H9 (cell line): ENCODE measurements around the gene GPD1. TPM values are rescaled to one million over a fixed set of nuclear protein-coding genes. Genes with fewer than 3 reads are reported as not detected.

ENCODE experiments used
- DNase-seq: peaks from one replicate; pipeline ENCODE4 v3.0.0-alpha.2; 2017
- H2AFZ ChIP-seq: one replicate; pipeline ENCODE4 v1.6.1; 2013; ENCODE audit warnings: mild to moderate bottlenecking, low read length, control low read depth, moderate library complexity
- H2AK5ac ChIP-seq: 2 replicates; pipeline ENCODE4 v1.6.1; 2013; ENCODE audit warnings: low read length, control low read depth, mixed read lengths; ENCODE audit not compliant: insufficient read length
- H2BK120ac ChIP-seq: one replicate; pipeline ENCODE4 v1.6.1; 2013; ENCODE audit warnings: low read depth, mild to moderate bottlenecking, low read length, control low read depth, inconsistent platforms; ENCODE audit not compliant: poor library complexity, severe bottlenecking
- H2BK12ac ChIP-seq: 2 replicates; pipeline ENCODE4 v1.6.1; 2013; ENCODE audit warnings: low read length, control low read depth, mixed read lengths, low read depth; ENCODE audit not compliant: insufficient read length
- H2BK15ac ChIP-seq: 2 replicates; pipeline ENCODE4 v1.6.1; 2013; ENCODE audit warnings: low read depth, low read length, control low read depth
- H2BK20ac ChIP-seq: one replicate; pipeline ENCODE4 v1.6.1; 2013; ENCODE audit warnings: low read depth, mild to moderate bottlenecking, low read length, control low read depth, inconsistent platforms; ENCODE audit not compliant: poor library complexity, severe bottlenecking
- H2BK5ac ChIP-seq: 2 replicates; pipeline ENCODE4 v1.6.1; 2013; ENCODE audit warnings: low read length, control low read depth, mixed read lengths; ENCODE audit not compliant: insufficient read length
- H3K14ac ChIP-seq: 2 replicates; pipeline ENCODE4 v1.6.1; 2013; ENCODE audit warnings: low read length, control low read depth; ENCODE audit not compliant: insufficient read depth
- H3K18ac ChIP-seq: 2 replicates; pipeline ENCODE4 v1.6.1; 2013; ENCODE audit warnings: low read depth, mild to moderate bottlenecking, mixed read lengths, low read length, control low read depth; ENCODE audit not compliant: insufficient read length
- H3K23ac ChIP-seq: 2 replicates; pipeline ENCODE4 v1.6.1; 2013; ENCODE audit warnings: low read length, control low read depth, mixed read lengths, low read depth; ENCODE audit not compliant: insufficient read length
- H3K23me2 ChIP-seq: 2 replicates; pipeline ENCODE4 v1.6.1; 2013; ENCODE audit warnings: low read depth, mild to moderate bottlenecking, mixed read lengths, low read length, control low read depth; ENCODE audit not compliant: insufficient read length, poor library complexity, severe bottlenecking
- H3K27ac ChIP-seq: 2 replicates; pipeline ENCODE4 v1.5.1; 2013; ENCODE audit warnings: low read length, control low read depth, mixed read lengths, low read depth; ENCODE audit not compliant: insufficient read length
- H3K27me3 ChIP-seq: 2 replicates; pipeline ENCODE4 v1.6.1; 2013; ENCODE audit warnings: low read length, control low read depth, inconsistent platforms; ENCODE audit not compliant: insufficient read depth
- H3K4ac ChIP-seq: 2 replicates; pipeline ENCODE4 v1.6.1; 2013; ENCODE audit warnings: low read depth, mild to moderate bottlenecking, control low read depth, inconsistent platforms, low read length, moderate library complexity
- H3K4me1 ChIP-seq: 2 replicates; pipeline ENCODE4 v1.6.1; 2013; ENCODE audit warnings: low read length, control low read depth, inconsistent platforms; ENCODE audit not compliant: insufficient read depth
- H3K4me2 ChIP-seq: 2 replicates; pipeline ENCODE4 v1.6.1; 2013; ENCODE audit warnings: low read length, control low read depth, mixed read lengths; ENCODE audit not compliant: insufficient read length, insufficient read depth
- H3K56ac ChIP-seq: 2 replicates; pipeline ENCODE4 v1.6.1; 2013; ENCODE audit warnings: low read depth, mild to moderate bottlenecking, mixed read lengths, low read length, control low read depth; ENCODE audit not compliant: insufficient read length
- H3K79me1 ChIP-seq: 2 replicates; pipeline ENCODE4 v1.6.1; 2013; ENCODE audit warnings: low read depth, mild to moderate bottlenecking, moderate library complexity, low read length, control low read depth, inconsistent platforms; ENCODE audit not compliant: insufficient read depth, poor library complexity, severe bottlenecking
- H3K79me2 ChIP-seq: 2 replicates; pipeline ENCODE4 v1.6.1; 2013; ENCODE audit warnings: low read length, control low read depth, inconsistent platforms; ENCODE audit not compliant: insufficient read depth
- H3K9ac ChIP-seq: 2 replicates; pipeline ENCODE4 v1.6.1; 2013; ENCODE audit warnings: low read length, control low read depth, mixed read lengths; ENCODE audit not compliant: insufficient read length; ENCODE audit errors: extremely low read depth
- H3K9me3 ChIP-seq: one replicate; pipeline ENCODE4 v1.6.1; 2013; ENCODE audit warnings: low read depth, low read length, inconsistent platforms; ENCODE audit not compliant: control insufficient read depth
- H3T11ph ChIP-seq: one replicate; pipeline ENCODE4 v1.6.1; 2013; ENCODE audit warnings: mild to moderate bottlenecking, low read length, control low read depth, inconsistent platforms
- H4K20me1 ChIP-seq: one replicate; pipeline ENCODE4 v1.6.1; 2013; ENCODE audit not compliant: control insufficient read depth, insufficient read length, insufficient read depth
- H4K5ac ChIP-seq: 2 replicates; pipeline ENCODE4 v1.6.1; 2013; ENCODE audit warnings: low read depth, mild to moderate bottlenecking, mixed read lengths, low read length, control low read depth; ENCODE audit not compliant: insufficient read length
- H4K8ac ChIP-seq: replicated peaks from 2 replicates; pipeline ENCODE4 v1.6.1; 2013; ENCODE audit warnings: low read length, control low read depth, mixed read lengths, low read depth; ENCODE audit not compliant: insufficient read length
- H4K91ac ChIP-seq: 2 replicates; pipeline ENCODE4 v1.6.1; 2013; ENCODE audit warnings: low read depth, mild to moderate bottlenecking, moderate library complexity, mixed read lengths, low read length, control low read depth; ENCODE audit not compliant: insufficient read length
- H3K27ac Mint-ChIP-seq, 3 experiments: 2 replicates in 2 of 3; 3 replicates in 1 of 3; pipeline ENCODE4 v1.8.0; 2020 to 2021; ENCODE audit warnings: mixed read lengths in 3 of 3, mild to moderate bottlenecking in 1 of 3, moderate library complexity in 1 of 3
- H3K27me3 Mint-ChIP-seq: 2 replicates; pipeline ENCODE4 v1.8.0; 2021; ENCODE audit warnings: low read depth, mild to moderate bottlenecking, moderate library complexity, mixed read lengths
- H3K36me3 Mint-ChIP-seq, 3 experiments: 2 replicates in 2 of 3; 3 replicates in 1 of 3; pipeline ENCODE4 v1.8.0; 2020 to 2021; ENCODE audit warnings: low read depth in 3 of 3, mixed read lengths in 3 of 3; ENCODE audit not compliant: insufficient read depth in 1 of 3
- H3K4me1 Mint-ChIP-seq, 2 experiments: 2 replicates each; pipeline ENCODE4 v1.8.0; 2020; ENCODE audit warnings: mixed read lengths in 2 of 2
- H3K4me3 Mint-ChIP-seq, 2 experiments: 2 replicates in 1 of 2; 3 replicates in 1 of 2; pipeline ENCODE4 v1.8.0; 2020 to 2021; ENCODE audit warnings: mild to moderate bottlenecking in 2 of 2, mixed read lengths in 2 of 2, moderate library complexity in 1 of 2
- H3K9me3 Mint-ChIP-seq, 2 experiments: 2 replicates in 1 of 2; 3 replicates in 1 of 2; pipeline ENCODE4 v1.8.0; 2020; ENCODE audit warnings: mild to moderate bottlenecking in 2 of 2, mixed read lengths in 2 of 2, moderate library complexity in 1 of 2
- CTCF ChIP-seq: fragments of 200-600 bp; sonication (generic); conservative IDR thresholded peaks from 3 replicates; pipeline ENCODE4 v1.8.0; 2021; ENCODE audit warnings: antibody characterized with exemption, mild to moderate bottlenecking
- WGBS: extraction: QIAGEN DNeasy Blood & Tissue Kit; methylation state at CpG from one replicate; pipeline ENCODE4 v1.1.7; 2013; ENCODE audit warnings: missing lambda C conversion rate, low lambda C conversion rate, mixed read lengths; ENCODE audit not compliant: insufficient read length; ENCODE audit errors: extremely low coverage; 5-methylcytosine and 5-hydroxymethylcytosine counted together
- total RNA-seq: library from RNA; stranded (reverse); gene quantifications from 2 replicates; pipeline ENCODE4 v1.2.1, GENCODE V29; 2021

The GPD1 gene
- total RNA-seq, 1 experiment from 2014 or later, result 0.70 TPM

GRCh38 chr12:50101663-50102062, 2.1 kb upstream of the GPD1 start:
- Histone ChIP-seq H2BK20ac (no peak overlapping the region), H3K9ac (no peak overlapping the region), H3K27ac (no peak overlapping the region), H3K4ac (no peak overlapping the region), H4K5ac (no peak overlapping the region), H3T11ph (no peak overlapping the region), H4K20me1 (no peaks in the 10 kb centered on the region), H2BK12ac (no peak overlapping the region), H2BK15ac (no peak overlapping the region), H2AFZ (no peak overlapping the region), H3K4me2 (no peak overlapping the region), H3K27me3 (no peaks in the 10 kb centered on the region), H4K8ac (no peak overlapping the region), H3K18ac (no peak overlapping the region), H2BK120ac (no peak overlapping the region), H3K23ac (no peak overlapping the region), H4K91ac (no peak overlapping the region), H2BK5ac (no peak overlapping the region), H2AK5ac (no peak overlapping the region), H3K23me2 (no peaks in the 10 kb centered on the region), H3K9me3 (no peaks in the 10 kb centered on the region), H3K79me1 (no peaks in the 10 kb centered on the region), H3K56ac (no peak overlapping the region), H3K79me2 (no peaks in the 10 kb centered on the region), H3K4me1 (no peaks in the 10 kb centered on the region; the same call in 1 of the 2 replicates), H3K14ac (no peak overlapping the region)
- peaks cover 30 to 54% (median 48%) of the 10 kb centered on the region in 3 experiments; a peak in 6 of 7 replicates for H3K36me3 Mint-ChIP-seq
- H3K27ac Mint-ChIP-seq, result peak overlapping the region; percentile 44 to 96 (median 91); a peak in 5 of 7 replicates
- peak; percentile 78 for DNase-seq
- H3K4me1 Mint-ChIP-seq, result peaks cover 45 to 48% of the 10 kb centered on the region in 2 experiments
- H3K27me3 Mint-ChIP-seq, result peaks cover 4% of the 10 kb centered on the region
- no peaks in the 10 kb centered on the region for H3K9me3 Mint-ChIP-seq
- WGBS, result no CpG with 5 or more reads among the region's 3 CpGs
- H3K4me3 Mint-ChIP-seq, result no peak overlapping the region
- peak; percentile 68 for TF ChIP-seq CTCF
